Measurements from ENCODE around the gene SLC41A3. TPM values are rescaled to one million over a fixed set of nuclear protein-coding genes. Genes with fewer than 3 reads are reported as not detected.

SLC41A3 gene
- total RNA-seq, 4 donors from 2014 or later = 22.7 to 41.5 (median 29.1) TPM

- no peaks in the 10 kb centered on the region for H3K9me3 ChIP-seq
- no peak overlapping the region for H3K27ac ChIP-seq
- H3K27me3 ChIP-seq = no peaks in the 10 kb centered on the region
- H3K4me1 ChIP-seq = no peaks in the 10 kb centered on the region
- 74 to 82% methylated on average over 3 to 5 of the region's 5 CpGs for WGBS, 2 donors (ENCODE audit: low coverage in 1 of 2)
- no peaks in the 10 kb centered on the region for H3K36me3 ChIP-seq
- no peak overlapping the region for H3K4me3 ChIP-seq
- no peak for DNase-seq
- TF ChIP-seq POLR2AphosphoS5 (IDR thresholded peaks at IDR 0.05) (no peak), POLR2A (IDR thresholded peaks at IDR 0.05) (no peak), EP300 (IDR thresholded peaks at IDR 0.05; ENCODE audit: low read depth) (no peak)
- intact Hi-C loops (cut with DNase I; ENCODE audit: low total_unique reads) (no loop called here), in situ Hi-C loops (cut with MboI; ENCODE audit: low pct_ligation_motif_present in 1 of 4, low pct_unique_long_range_greater_than_20kb in 1 of 4, low sequenced_read_pairs in 3 of 4) (no loop called here)
Observed at GRCh38 chr3:126021224-126021623, 62.7 kb downstream of the SLC41A3 start.

- DNase-seq = no peak
- Histone ChIP-seq H3K27me3 (no peaks in the 10 kb centered on the region), H3K4me3 (no peak overlapping the region), H3K4me1 (peaks cover 0 to 2% (median 0%) of the 10 kb centered on the region in 4 donors), H3K27ac (no peak overlapping the region), H3K36me3 (no peaks in the 10 kb centered on the region), H3K9me3 (no peaks in the 10 kb centered on the region)
- 98 to 100% methylated on average over 1 to 5 of the region's 5 CpGs for WGBS, 2 donors (ENCODE audit: low coverage in 1 of 2)
- in situ Hi-C loops (cut with MboI; ENCODE audit: low pct_ligation_motif_present in 1 of 4, low pct_unique_long_range_greater_than_20kb in 1 of 4, low sequenced_read_pairs in 3 of 4) = no loop called here
- intact Hi-C loops (cut with DNase I; ENCODE audit: low total_unique reads) = no loop called here
- TF ChIP-seq POLR2AphosphoS5 (IDR thresholded peaks at IDR 0.05) (no peak), POLR2A (IDR thresholded peaks at IDR 0.05) (no peak), EP300 (IDR thresholded peaks at IDR 0.05; ENCODE audit: low read depth) (no peak)
- TF ChIP-seq, protein P1, sequence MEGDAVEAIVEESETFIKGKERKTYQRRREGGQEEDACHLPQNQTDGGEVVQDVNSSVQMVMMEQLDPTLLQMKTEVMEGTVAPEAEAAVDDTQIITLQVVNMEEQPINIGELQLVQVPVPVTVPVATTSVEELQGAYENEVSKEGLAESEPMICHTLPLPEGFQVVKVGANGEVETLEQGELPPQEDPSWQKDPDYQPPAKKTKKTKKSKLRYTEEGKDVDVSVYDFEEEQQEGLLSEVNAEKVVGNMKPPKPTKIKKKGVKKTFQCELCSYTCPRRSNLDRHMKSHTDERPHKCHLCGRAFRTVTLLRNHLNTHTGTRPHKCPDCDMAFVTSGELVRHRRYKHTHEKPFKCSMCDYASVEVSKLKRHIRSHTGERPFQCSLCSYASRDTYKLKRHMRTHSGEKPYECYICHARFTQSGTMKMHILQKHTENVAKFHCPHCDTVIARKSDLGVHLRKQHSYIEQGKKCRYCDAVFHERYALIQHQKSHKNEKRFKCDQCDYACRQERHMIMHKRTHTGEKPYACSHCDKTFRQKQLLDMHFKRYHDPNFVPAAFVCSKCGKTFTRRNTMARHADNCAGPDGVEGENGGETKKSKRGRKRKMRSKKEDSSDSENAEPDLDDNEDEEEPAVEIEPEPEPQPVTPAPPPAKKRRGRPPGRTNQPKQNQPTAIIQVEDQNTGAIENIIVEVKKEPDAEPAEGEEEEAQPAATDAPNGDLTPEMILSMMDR (IDR thresholded peaks at IDR 0.05) = no peak
Observed at GRCh38 chr3:126019683-126020082, 64.2 kb downstream of the SLC41A3 start.

DNA sequence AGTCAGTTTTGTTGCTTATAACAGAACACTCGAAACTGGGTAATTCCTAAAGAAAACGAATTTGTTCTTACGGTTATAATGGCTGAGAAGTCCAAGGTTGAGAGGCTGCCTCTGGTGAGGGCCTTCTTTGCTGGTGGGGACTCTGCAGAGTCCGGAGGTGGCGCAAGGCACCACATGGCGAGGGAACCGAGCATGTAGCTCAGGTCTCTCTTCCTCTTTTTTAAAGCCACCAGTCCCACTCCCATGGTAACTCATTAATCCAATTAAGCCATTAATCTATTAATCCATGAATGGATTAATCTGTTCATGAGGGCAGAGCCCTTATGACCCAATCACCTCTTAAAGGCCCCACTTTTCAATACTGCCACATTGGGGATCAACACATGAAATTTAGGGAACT lies 64.9 kb downstream of the SLC41A3 start:
- H3K27me3 ChIP-seq = no peaks in the 10 kb centered on the region
- WGBS, 2 donors (ENCODE audit: low coverage in 1 of 2) = 91 to 97% methylated on average over 3 to 7 of the region's 7 CpGs
- H3K27ac ChIP-seq = no peak overlapping the region
- intact Hi-C loops (cut with DNase I; ENCODE audit: low total_unique reads) = no loop called here
- no peaks in the 10 kb centered on the region for H3K9me3 ChIP-seq
- peaks cover 0 to 5% (median 0%) of the 10 kb centered on the region in 4 donors for H3K4me1 ChIP-seq
- TF ChIP-seq EP300 (IDR thresholded peaks at IDR 0.05; ENCODE audit: low read depth) = no peak
- no peak for TF ChIP-seq POLR2A (IDR thresholded peaks at IDR 0.05)
- no peak for TF ChIP-seq POLR2AphosphoS5 (IDR thresholded peaks at IDR 0.05)
- TF ChIP-seq, protein P1 (IDR thresholded peaks at IDR 0.05) = no peak
- in situ Hi-C loops (cut with MboI; ENCODE audit: low pct_ligation_motif_present in 1 of 4, low pct_unique_long_range_greater_than_20kb in 1 of 4, low sequenced_read_pairs in 3 of 4) = no loop called here
- no peak overlapping the region for H3K4me3 ChIP-seq
- no peaks in the 10 kb centered on the region for H3K36me3 ChIP-seq
- no peak for DNase-seq

DNA sequence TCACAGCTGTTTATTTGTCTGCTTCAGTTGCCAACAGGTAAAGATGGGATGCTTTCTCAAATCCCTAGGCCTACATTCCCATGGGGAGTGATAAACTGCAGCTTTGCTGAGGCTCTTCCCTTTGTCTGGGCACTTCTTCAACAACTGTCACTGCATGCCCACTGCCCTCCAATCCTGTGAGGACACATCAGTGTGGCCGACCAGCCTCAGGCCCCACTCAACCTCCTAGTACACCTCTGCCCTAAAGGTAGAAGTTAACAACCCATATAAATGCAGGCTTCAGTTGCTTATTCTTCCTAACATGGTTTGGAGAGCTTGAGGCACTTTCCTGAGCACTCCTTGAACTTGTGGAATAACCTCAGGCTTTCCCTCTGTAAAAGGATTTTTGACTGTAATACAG lies 65.4 kb downstream of the SLC41A3 start:
- in situ Hi-C loops (cut with MboI; ENCODE audit: low pct_ligation_motif_present in 1 of 4, low pct_unique_long_range_greater_than_20kb in 1 of 4, low sequenced_read_pairs in 3 of 4) = no loop called here
- TF ChIP-seq POLR2A (IDR thresholded peaks at IDR 0.05) (no peak), POLR2AphosphoS5 (IDR thresholded peaks at IDR 0.05) (no peak), EP300 (IDR thresholded peaks at IDR 0.05; ENCODE audit: low read depth) (no peak)
- TF ChIP-seq, protein P1 (IDR thresholded peaks at IDR 0.05) = no peak
- H3K4me1 ChIP-seq = peaks cover 0 to 5% (median 0%) of the 10 kb centered on the region in 4 donors
- H3K27ac ChIP-seq = no peak overlapping the region
- no peak overlapping the region for H3K4me3 ChIP-seq
- WGBS, 2 donors (ENCODE audit: low coverage in 1 of 2) = 93% methylated on average over 1 of the region's 1 CpG; no CpG with 5 or more reads in 1 of the 2 donors
- no peaks in the 10 kb centered on the region for H3K9me3 ChIP-seq
- H3K27me3 ChIP-seq = no peaks in the 10 kb centered on the region
- no peak for DNase-seq
- intact Hi-C loops (cut with DNase I; ENCODE audit: low total_unique reads) = no loop called here
- H3K36me3 ChIP-seq = no peaks in the 10 kb centered on the region

DNA sequence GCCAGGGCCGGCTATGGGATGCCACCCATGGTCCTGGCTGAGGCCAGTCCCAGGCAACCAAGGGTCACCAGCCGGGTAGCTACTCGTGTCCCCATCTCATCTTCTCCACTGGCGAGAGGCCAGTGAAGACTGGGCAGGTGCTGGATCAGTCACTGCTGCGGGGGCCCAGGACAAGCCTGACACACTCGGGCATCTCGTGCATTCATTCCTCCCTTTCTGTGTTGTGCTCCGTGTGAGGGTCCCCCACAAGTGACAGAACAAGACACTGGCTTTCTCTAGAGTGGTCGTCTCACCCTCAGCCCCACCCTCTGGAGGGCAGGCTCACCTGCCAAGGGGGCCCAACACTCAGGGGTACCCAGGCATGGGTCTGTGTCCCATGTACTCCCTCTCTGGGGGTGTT lies 66.6 kb downstream of the SLC41A3 start:
- H3K36me3 ChIP-seq = no peaks in the 10 kb centered on the region
- TF ChIP-seq, protein P1 (IDR thresholded peaks at IDR 0.05) = no peak
- in situ Hi-C loops (cut with MboI; ENCODE audit: low pct_ligation_motif_present in 1 of 4, low pct_unique_long_range_greater_than_20kb in 1 of 4, low sequenced_read_pairs in 3 of 4) = no loop called here

More for the DNA sequence above, 66.6 kb downstream of the SLC41A3 start:
- Histone ChIP-seq H3K9me3 (no peaks in the 10 kb centered on the region), H3K27ac (no peak overlapping the region), H3K4me1 (peaks cover 0 to 5% (median 0%) of the 10 kb centered on the region in 4 donors), H3K4me3 (no peak overlapping the region), H3K27me3 (no peaks in the 10 kb centered on the region)
- intact Hi-C loops (cut with DNase I; ENCODE audit: low total_unique reads) = no loop called here
- DNase-seq = no peak
- WGBS, 2 donors (ENCODE audit: low coverage in 1 of 2) = 92% methylated on average over 9 of the region's 9 CpGs; no CpG with 5 or more reads in 1 of the 2 donors

Measured in transverse colon (tissue), 4 donors.